ENCODE measurements around the gene TEAD2. TPM values are rescaled to one million over a fixed set of nuclear protein-coding genes. Genes with fewer than 3 reads are reported as not detected.
A peak's percentile ranks its signal among the peaks of the same experiment; 100 is the strongest.

Gene TEAD2
- 10 to 100 TPM; 16.5 to 23.1 (median 20.8) TPM for total RNA-seq (2021; fragmentation: NEBNext Ultra II Directional; extraction: Animal tissue kit (Norgen Biotek cat#: 25700))
- long read RNA-seq, partial matches to known transcripts = 2 of 2 reads
- long read RNA-seq, other reads (novel, unspliced or antisense) = 0 of 2 reads

DNA sequence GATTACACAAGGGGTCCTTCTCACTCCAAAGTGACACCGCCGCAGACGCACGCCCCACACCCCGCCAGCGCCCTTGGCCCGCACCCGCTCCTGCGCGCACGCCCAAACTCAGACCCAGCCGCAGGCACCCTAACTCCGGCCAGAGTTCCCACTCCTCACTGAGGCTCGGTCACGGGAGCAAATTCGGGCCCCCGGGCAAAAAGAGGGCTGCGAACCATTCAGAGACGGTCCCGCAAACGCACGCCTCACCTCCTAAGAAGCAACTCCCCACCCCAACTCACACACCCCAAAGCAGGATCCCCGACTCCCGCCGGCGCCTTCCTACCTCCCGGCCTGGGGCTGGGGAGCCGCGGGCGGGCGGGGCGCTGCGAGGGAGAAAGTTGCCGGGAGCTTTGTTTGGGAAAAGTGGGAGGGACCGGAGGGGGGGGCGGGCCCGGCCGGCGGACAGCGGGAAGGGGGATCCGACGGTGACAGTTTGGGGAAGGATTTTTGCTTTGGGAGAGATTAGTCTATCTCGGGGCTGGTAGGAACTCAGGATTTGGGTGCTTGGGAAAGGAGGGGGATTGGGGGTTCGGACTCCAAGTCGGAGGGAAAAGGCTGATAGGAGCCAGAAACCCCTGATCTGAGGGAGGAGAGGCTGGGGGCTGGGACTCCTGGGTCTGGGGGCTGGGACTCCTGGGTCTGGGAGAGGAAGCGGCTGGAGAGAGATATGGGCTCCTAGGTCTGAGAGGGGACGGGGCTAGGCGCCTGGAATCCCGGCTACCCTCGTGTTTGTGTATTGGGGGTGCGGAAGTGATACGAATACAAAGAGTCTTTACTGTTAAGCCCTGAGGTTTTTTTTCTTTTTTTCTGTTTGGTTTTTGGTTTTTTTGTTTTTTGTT, at the start of gene TEAD2:
TSS of gene TEAD2 (minus strand) at position 369 of the 881 bp plus-strand sequence. CDS start 2,341 bp downstream, outside the sequence.
- no peak within 1 kb of the TSS; the same call in 1 of the 2 replicates for H3K27ac Mint-ChIP-seq
- DNase-seq = peak; percentile 18

DNA sequence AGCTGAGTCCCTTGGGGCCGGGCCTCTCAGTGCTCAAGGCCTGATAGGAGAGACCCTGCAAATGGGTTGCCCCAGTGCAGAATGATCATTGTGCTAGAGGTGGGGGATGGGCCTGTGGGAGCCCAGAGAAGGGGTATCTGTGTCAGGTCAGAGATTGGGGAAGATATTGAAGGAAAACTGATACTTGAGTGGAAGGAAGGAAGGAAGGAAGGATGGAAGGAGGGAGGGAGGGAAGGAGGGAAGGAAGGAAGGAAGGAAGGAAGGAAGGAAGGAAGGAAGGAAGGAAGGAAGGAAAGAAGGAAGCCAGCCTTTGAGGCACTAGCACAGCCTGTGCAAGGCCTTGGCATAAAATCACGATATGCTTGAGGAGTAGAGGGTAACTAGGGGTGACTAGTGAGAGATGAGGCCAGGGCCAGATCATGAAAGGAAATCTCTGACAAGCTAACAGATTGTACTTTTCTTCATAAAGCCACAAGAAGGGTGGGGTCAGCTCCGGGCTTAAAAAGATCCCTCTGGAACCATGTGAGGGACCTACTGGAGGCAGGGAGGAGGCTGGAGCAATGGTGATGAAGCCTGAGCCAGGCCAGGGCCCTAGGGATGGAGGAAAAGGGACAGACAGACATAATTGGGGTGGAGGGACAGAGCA, 49.6 kb upstream of the TEAD2 start:
- TF ChIP-seq, protein P1, sequence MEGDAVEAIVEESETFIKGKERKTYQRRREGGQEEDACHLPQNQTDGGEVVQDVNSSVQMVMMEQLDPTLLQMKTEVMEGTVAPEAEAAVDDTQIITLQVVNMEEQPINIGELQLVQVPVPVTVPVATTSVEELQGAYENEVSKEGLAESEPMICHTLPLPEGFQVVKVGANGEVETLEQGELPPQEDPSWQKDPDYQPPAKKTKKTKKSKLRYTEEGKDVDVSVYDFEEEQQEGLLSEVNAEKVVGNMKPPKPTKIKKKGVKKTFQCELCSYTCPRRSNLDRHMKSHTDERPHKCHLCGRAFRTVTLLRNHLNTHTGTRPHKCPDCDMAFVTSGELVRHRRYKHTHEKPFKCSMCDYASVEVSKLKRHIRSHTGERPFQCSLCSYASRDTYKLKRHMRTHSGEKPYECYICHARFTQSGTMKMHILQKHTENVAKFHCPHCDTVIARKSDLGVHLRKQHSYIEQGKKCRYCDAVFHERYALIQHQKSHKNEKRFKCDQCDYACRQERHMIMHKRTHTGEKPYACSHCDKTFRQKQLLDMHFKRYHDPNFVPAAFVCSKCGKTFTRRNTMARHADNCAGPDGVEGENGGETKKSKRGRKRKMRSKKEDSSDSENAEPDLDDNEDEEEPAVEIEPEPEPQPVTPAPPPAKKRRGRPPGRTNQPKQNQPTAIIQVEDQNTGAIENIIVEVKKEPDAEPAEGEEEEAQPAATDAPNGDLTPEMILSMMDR (IDR thresholded peaks at IDR 0.05) = no peak
- H3K36me3 Mint-ChIP-seq (ENCODE audit: low read depth) = no peaks in the 10 kb centered on the region
- H3K9me3 Mint-ChIP-seq = no peaks in the 10 kb centered on the region
- H3K4me1 Mint-ChIP-seq (ENCODE audit: low read depth) = 0 out of 2 replicates have a peak, but pooled peaks cover 5% of the 10 kb centered on the region
- H3K27me3 Mint-ChIP-seq (ENCODE audit: insufficient read depth) = peaks cover 39% of the 10 kb centered on the region
- H3K27ac Mint-ChIP-seq = no peak overlapping the region
- DNase-seq = no peak
- no peak overlapping the region for H3K4me3 Mint-ChIP-seq

More for the DNA sequence above, at the start of gene TEAD2:
- Mint-ChIP-seq H3K4me1 (ENCODE audit: low read depth) (peaks cover 18% of the 10 kb centered on the region), H3K9me3 (no peaks in the 10 kb centered on the region), H3K4me3 (no peak within 1 kb of the TSS), H3K36me3 (ENCODE audit: low read depth) (peaks cover 4% of the 10 kb centered on the region; the same call in 1 of the 2 replicates), H3K27me3 (ENCODE audit: insufficient read depth) (peaks cover 7% of the 10 kb centered on the region)
- TF ChIP-seq, protein P1 (IDR thresholded peaks at IDR 0.05) = no peak

DNA sequence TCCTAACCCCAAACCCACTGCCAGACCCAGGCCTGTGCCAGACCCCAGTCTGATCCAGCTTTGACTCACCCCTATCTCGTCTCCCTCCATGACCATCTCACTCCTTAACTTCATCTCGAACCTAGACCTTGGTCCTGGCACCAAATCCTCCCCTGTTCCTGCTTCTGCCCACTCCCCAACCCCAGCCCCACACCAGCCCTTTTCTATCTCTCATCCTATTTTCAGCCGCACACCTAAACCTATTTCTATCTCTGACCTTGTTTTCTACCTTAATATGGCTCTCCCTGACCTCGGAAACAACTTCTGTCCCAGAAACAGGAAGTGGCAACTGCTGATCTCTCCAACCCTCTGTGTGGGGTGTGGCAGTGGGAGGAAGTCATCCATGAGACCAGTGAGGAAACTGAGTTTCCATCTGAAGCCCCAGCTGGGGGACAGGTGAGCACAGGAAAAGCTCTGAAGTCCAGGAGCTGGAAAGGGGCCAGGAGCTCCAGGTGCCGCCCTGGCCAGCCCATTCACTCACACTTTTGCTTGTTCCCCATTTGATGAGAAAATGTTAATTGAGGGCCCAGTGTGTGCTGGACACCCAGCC, 47.3 kb upstream of the TEAD2 start:
- Mint-ChIP-seq H3K9me3 (no peaks in the 10 kb centered on the region), H3K4me3 (no peak overlapping the region), H3K36me3 (ENCODE audit: low read depth) (no peaks in the 10 kb centered on the region), H3K27me3 (ENCODE audit: insufficient read depth) (peaks cover 37% of the 10 kb centered on the region), H3K4me1 (ENCODE audit: low read depth) (0 out of 2 replicates have a peak, but pooled peaks cover 5% of the 10 kb centered on the region), H3K27ac (no peak overlapping the region)
- no peak for DNase-seq
- TF ChIP-seq, protein P1 (IDR thresholded peaks at IDR 0.05) = no peak

DNA sequence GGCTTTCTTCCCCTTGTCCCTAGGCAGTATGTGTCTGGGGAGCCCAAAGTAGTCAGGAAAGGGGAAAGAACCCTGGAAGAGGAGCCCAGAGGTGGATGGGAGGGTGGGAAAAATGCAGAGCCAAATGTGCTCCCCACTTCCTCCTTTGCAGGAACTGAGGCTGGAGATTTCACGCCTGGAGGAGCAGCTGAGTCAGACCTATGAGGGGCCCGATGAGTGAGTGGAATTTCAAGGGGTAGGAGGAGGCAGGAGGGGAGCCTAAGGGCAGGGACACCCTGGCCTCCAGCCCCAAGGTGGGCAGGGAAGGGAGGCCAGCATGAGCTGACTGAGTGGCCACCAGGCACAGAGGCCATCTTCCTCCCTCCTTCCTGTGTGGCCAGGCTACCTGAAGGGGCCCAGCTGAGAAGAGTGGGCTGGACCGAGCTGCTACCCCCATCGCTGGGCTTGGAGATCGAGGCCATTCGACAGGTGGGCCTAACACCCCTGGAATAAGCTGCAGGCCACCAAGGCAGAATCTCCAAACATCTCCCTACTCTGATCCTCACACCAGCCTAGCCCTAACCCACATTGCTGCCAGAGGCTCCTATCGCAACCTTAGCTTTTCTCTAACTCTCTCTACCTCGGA, 46.7 kb upstream of the TEAD2 start:
- peaks cover 38% of the 10 kb centered on the region for H3K27me3 Mint-ChIP-seq (ENCODE audit: insufficient read depth)
- TF ChIP-seq, protein P1 (IDR thresholded peaks at IDR 0.05) = no peak
- no peak overlapping the region for H3K27ac Mint-ChIP-seq
- no peaks in the 10 kb centered on the region for H3K9me3 Mint-ChIP-seq
- no peak overlapping the region for H3K4me3 Mint-ChIP-seq
- DNase-seq = no peak
- H3K36me3 Mint-ChIP-seq (ENCODE audit: low read depth) = no peaks in the 10 kb centered on the region
- H3K4me1 Mint-ChIP-seq (ENCODE audit: low read depth) = 0 out of 2 replicates have a peak, but pooled peaks cover 5% of the 10 kb centered on the region

DNA sequence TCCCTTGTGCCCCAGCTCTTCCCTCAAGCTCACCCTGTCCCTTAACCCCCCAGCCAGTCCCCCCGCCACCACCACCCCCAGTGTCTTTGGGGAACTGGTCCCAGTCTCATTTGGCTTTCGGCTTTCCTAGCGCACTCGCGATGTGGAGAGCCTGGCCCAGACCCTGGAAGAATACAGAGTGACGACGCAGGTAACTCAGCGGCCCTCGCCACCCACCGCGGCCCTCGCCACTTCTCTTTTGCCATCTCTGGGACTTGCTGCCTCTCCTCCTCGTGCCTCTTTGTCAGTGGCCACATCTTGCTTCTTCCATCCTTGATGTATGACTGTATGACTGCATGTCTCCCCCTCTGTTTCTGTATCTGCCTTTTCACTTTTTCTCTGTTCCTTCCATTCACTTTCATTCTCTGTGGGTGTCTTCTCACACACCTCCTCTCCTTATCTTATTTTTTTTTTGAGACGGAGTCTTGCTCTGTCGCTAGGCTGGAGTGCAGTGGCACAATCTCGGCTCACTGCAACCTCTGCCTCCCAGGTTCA, 45.3 kb upstream of the TEAD2 start:
- no peaks in the 10 kb centered on the region for H3K9me3 Mint-ChIP-seq
- DNase-seq = no peak
- TF ChIP-seq, protein P1 (IDR thresholded peaks at IDR 0.05) = no peak
- H3K27me3 Mint-ChIP-seq (ENCODE audit: insufficient read depth) = peaks cover 39% of the 10 kb centered on the region
- H3K4me3 Mint-ChIP-seq = no peak overlapping the region
- H3K4me1 Mint-ChIP-seq (ENCODE audit: low read depth) = 0 out of 2 replicates have a peak, but pooled peaks cover 5% of the 10 kb centered on the region
- no peaks in the 10 kb centered on the region for H3K36me3 Mint-ChIP-seq (ENCODE audit: low read depth)
- H3K27ac Mint-ChIP-seq = no peak overlapping the region
